ENCODE measurements around the gene WDR43. TPM values are rescaled to one million over a fixed set of nuclear protein-coding genes. Genes with fewer than 3 reads are reported as not detected.

Gene WDR43
- total RNA-seq, 1 experiment from 2014 or later: 112 TPM

DNA sequence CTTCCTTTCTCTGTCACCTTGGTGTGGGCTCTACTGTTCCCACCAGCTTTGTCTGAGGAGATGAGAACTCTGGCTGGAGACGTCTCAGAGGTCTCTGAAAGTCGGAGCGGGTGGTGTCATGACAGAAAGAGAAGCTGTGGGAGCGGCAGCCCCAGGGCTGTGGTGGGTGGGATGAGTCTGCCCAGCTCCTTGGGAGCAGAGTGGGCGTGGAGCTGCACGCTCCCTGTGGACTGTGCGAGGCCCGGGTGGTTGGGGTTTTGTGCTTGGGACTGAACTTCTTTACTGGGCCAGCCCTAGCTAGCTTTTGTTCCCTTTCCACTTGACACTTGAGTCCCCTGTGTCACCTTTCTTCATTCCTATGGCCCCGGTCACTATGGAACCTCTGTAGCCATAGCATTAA, 97.0 kb downstream of the WDR43 start:
- no peaks in the 10 kb centered on the region for H3K4me1 Mint-ChIP-seq
- no peaks in the 10 kb centered on the region for H3K9me3 Mint-ChIP-seq
- no peak for DNase-seq (ENCODE audit: low spot score)
- ChIA-PET POLR2A (no interaction called here), CTCF (no interaction called here)
- H3K4me3 Mint-ChIP-seq: no peak overlapping the region
- no peak overlapping the region for H3K27ac Mint-ChIP-seq
- no peaks in the 10 kb centered on the region; the same call in 1 of the 2 replicates for H3K27me3 Mint-ChIP-seq (ENCODE audit: low read depth)
- no peak for ATAC-seq
- H3K36me3 Mint-ChIP-seq: no peaks in the 10 kb centered on the region
- TF ChIP-seq RELA (CRISPR knock-in tag; IDR thresholded peaks at IDR 0.05; ENCODE audit: borderline replicate concordance): no peak
- TF ChIP-seq, protein P1, sequence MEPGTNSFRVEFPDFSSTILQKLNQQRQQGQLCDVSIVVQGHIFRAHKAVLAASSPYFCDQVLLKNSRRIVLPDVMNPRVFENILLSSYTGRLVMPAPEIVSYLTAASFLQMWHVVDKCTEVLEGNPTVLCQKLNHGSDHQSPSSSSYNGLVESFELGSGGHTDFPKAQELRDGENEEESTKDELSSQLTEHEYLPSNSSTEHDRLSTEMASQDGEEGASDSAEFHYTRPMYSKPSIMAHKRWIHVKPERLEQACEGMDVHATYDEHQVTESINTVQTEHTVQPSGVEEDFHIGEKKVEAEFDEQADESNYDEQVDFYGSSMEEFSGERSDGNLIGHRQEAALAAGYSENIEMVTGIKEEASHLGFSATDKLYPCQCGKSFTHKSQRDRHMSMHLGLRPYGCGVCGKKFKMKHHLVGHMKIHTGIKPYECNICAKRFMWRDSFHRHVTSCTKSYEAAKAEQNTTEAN (CRISPR knock-in tag; IDR thresholded peaks at IDR 0.05): no peak
- TF ChIP-seq, protein P2, sequence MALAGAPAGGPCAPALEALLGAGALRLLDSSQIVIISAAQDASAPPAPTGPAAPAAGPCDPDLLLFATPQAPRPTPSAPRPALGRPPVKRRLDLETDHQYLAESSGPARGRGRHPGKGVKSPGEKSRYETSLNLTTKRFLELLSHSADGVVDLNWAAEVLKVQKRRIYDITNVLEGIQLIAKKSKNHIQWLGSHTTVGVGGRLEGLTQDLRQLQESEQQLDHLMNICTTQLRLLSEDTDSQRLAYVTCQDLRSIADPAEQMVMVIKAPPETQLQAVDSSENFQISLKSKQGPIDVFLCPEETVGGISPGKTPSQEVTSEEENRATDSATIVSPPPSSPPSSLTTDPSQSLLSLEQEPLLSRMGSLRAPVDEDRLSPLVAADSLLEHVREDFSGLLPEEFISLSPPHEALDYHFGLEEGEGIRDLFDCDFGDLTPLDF (CRISPR knock-in tag; IDR thresholded peaks at IDR 0.05): no peak
- TF ChIP-seq TP53 (CRISPR knock-in tag; IDR thresholded peaks at IDR 0.05): no peak
- TF ChIP-seq, protein P3, sequence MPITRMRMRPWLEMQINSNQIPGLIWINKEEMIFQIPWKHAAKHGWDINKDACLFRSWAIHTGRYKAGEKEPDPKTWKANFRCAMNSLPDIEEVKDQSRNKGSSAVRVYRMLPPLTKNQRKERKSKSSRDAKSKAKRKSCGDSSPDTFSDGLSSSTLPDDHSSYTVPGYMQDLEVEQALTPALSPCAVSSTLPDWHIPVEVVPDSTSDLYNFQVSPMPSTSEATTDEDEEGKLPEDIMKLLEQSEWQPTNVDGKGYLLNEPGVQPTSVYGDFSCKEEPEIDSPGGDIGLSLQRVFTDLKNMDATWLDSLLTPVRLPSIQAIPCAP (CRISPR knock-in tag; IDR thresholded peaks at IDR 0.05): no peak
- TF ChIP-seq, protein P4, sequence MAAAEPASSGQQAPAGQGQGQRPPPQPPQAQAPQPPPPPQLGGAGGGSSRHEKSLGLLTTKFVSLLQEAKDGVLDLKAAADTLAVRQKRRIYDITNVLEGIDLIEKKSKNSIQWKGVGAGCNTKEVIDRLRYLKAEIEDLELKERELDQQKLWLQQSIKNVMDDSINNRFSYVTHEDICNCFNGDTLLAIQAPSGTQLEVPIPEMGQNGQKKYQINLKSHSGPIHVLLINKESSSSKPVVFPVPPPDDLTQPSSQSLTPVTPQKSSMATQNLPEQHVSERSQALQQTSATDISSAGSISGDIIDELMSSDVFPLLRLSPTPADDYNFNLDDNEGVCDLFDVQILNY (CRISPR knock-in tag; IDR thresholded peaks at IDR 0.05): no peak
- no peak for TF ChIP-seq KAT7 (CRISPR knock-in tag; IDR thresholded peaks at IDR 0.05; ENCODE audit: borderline replicate concordance)
- TF ChIP-seq FOXK1 (CRISPR knock-in tag; IDR thresholded peaks at IDR 0.05): no peak
- no peak for TF ChIP-seq SMAD4 (CRISPR knock-in tag; IDR thresholded peaks at IDR 0.05)
- TF ChIP-seq, protein P5, sequence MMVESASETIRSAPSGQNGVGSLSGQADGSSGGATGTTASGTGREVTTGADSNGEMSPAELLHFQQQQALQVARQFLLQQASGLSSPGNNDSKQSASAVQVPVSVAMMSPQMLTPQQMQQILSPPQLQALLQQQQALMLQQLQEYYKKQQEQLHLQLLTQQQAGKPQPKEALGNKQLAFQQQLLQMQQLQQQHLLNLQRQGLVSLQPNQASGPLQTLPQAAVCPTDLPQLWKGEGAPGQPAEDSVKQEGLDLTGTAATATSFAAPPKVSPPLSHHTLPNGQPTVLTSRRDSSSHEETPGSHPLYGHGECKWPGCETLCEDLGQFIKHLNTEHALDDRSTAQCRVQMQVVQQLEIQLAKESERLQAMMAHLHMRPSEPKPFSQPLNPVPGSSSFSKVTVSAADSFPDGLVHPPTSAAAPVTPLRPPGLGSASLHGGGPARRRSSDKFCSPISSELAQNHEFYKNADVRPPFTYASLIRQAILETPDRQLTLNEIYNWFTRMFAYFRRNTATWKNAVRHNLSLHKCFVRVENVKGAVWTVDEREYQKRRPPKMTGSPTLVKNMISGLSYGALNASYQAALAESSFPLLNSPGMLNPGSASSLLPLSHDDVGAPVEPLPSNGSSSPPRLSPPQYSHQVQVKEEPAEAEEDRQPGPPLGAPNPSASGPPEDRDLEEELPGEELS (CRISPR knock-in tag; IDR thresholded peaks at IDR 0.05): no peak
- no peak for TF ChIP-seq EMX1 (CRISPR knock-in tag; IDR thresholded peaks at IDR 0.05)
- no peak for TF ChIP-seq ZNF138 (CRISPR knock-in tag; conservative IDR thresholded peaks at IDR 0.05)
- TF ChIP-seq TCF7 (CRISPR knock-in tag; IDR thresholded peaks at IDR 0.05; ENCODE audit: low read depth): no peak
- no peak for TF ChIP-seq NR3C1 (CRISPR knock-in tag; conservative IDR thresholded peaks at IDR 0.05; ENCODE audit: low read depth)
- TF ChIP-seq, protein P6, sequence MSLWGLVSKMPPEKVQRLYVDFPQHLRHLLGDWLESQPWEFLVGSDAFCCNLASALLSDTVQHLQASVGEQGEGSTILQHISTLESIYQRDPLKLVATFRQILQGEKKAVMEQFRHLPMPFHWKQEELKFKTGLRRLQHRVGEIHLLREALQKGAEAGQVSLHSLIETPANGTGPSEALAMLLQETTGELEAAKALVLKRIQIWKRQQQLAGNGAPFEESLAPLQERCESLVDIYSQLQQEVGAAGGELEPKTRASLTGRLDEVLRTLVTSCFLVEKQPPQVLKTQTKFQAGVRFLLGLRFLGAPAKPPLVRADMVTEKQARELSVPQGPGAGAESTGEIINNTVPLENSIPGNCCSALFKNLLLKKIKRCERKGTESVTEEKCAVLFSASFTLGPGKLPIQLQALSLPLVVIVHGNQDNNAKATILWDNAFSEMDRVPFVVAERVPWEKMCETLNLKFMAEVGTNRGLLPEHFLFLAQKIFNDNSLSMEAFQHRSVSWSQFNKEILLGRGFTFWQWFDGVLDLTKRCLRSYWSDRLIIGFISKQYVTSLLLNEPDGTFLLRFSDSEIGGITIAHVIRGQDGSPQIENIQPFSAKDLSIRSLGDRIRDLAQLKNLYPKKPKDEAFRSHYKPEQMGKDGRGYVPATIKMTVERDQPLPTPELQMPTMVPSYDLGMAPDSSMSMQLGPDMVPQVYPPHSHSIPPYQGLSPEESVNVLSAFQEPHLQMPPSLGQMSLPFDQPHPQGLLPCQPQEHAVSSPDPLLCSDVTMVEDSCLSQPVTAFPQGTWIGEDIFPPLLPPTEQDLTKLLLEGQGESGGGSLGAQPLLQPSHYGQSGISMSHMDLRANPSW (CRISPR knock-in tag; conservative IDR thresholded peaks at IDR 0.05; ENCODE audit: low read depth): no peak
- TF ChIP-seq, protein P7, sequence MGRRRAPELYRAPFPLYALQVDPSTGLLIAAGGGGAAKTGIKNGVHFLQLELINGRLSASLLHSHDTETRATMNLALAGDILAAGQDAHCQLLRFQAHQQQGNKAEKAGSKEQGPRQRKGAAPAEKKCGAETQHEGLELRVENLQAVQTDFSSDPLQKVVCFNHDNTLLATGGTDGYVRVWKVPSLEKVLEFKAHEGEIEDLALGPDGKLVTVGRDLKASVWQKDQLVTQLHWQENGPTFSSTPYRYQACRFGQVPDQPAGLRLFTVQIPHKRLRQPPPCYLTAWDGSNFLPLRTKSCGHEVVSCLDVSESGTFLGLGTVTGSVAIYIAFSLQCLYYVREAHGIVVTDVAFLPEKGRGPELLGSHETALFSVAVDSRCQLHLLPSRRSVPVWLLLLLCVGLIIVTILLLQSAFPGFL (CRISPR knock-in tag; IDR thresholded peaks at IDR 0.05; ENCODE audit: borderline replicate concordance): no peak
- TF ChIP-seq JUN (CRISPR knock-in tag; IDR thresholded peaks at IDR 0.05): no peak
- no peak for TF ChIP-seq ZNF263 (CRISPR knock-in tag; IDR thresholded peaks at IDR 0.05; ENCODE audit: low read depth)
- TF ChIP-seq ESRRA (CRISPR knock-in tag; IDR thresholded peaks at IDR 0.05; ENCODE audit: borderline replicate concordance): no peak
- no peak for TF ChIP-seq HMGA2 (CRISPR knock-in tag; IDR thresholded peaks at IDR 0.05)

Measured in WTC11 (cell line).